Measurements from ENCODE around the gene USP50. TPM values are rescaled to one million over a fixed set of nuclear protein-coding genes. Genes with fewer than 3 reads are reported as not detected.

USP50 gene
- total and polyA plus RNA-seq, 2 donors (not counting 3 experiments of a cell fraction or from before 2014, with no cell fraction given) = not detected

DNA sequence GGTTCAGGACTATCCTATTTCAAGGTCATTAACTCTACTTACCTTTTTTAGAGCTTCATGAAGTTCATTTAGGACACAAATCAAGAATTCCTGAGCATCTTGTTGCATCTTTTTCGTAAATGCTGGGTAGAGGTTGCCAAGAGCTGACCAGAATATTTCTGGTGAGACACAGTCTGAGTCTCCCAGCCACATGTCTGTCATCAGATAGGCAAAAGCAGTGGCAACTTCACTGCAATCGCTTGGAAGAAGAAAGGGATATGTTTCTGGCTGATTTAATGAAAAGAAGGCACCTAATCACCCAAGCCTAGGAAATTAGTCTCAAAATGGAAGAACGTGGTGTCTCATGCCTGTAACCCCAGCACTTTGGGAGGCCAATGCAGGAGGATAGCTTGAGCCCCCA, 2.9 kb downstream of the USP50 start:
- Histone ChIP-seq H3K4me3 (replicated peaks in 1 of 3; ENCODE audit: insufficient read depth in 1 of 3, low read depth in 1 of 3, low read length in 3 of 3) (no peak overlapping the region), H3K36me3 (ENCODE audit: control insufficient read depth in 2 of 2, extremely low read depth in 1 of 2, insufficient read depth in 2 of 2, low read length in 2 of 2) (no peaks in the 10 kb centered on the region), H3K4me2 (ENCODE audit: insufficient read depth, low read length) (no peak overlapping the region), H3K27ac (ENCODE audit: insufficient read depth, low read depth, low read length) (no peak overlapping the region), H3K4me1 (ENCODE audit: control insufficient read depth, extremely low read depth, insufficient read depth, low read length) (no peaks in the 10 kb centered on the region), H3K79me2 (ENCODE audit: control insufficient read depth, insufficient read depth, low read length) (no peaks in the 10 kb centered on the region), H3K9me3 (replicated peaks; ENCODE audit: control insufficient read depth, insufficient read depth, low read length) (no peaks in the 10 kb centered on the region), H3K9me1 (replicated peaks; ENCODE audit: control insufficient read depth, extremely low read depth, insufficient read depth, low read length) (no peaks in the 10 kb centered on the region), H3K9ac (replicated peaks; ENCODE audit: extremely low read depth, insufficient read depth, low read length) (no peak overlapping the region), H3K27me3 (ENCODE audit: control insufficient read depth in 2 of 2, insufficient read depth in 2 of 2, low read length in 2 of 2) (peaks cover 0 to 3% of the 10 kb centered on the region in 2 experiments), H2AFZ (ENCODE audit: low read depth, low read length) (no peak overlapping the region), H4K20me1 (replicated peaks; ENCODE audit: control insufficient read depth, extremely low read depth, insufficient read depth, low read length) (no peaks in the 10 kb centered on the region)
- intact Hi-C loops (cut with micrococcal nuclease) = no loop called here
- TF ChIP-seq, protein P1, sequence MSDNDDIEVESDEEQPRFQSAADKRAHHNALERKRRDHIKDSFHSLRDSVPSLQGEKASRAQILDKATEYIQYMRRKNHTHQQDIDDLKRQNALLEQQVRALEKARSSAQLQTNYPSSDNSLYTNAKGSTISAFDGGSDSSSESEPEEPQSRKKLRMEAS (IDR thresholded peaks at IDR 0.05; ENCODE audit: insufficient read depth, insufficient read length) = no peak
- no peak for TF ChIP-seq EZH2 (IDR thresholded peaks at IDR 0.05; ENCODE audit: borderline replicate concordance, low read depth, low read length, severe bottlenecking)
- no peak for TF ChIP-seq FOS (IDR thresholded peaks at IDR 0.05; ENCODE audit: borderline replicate concordance, insufficient read depth, low read length)
- TF ChIP-seq, protein P2, sequence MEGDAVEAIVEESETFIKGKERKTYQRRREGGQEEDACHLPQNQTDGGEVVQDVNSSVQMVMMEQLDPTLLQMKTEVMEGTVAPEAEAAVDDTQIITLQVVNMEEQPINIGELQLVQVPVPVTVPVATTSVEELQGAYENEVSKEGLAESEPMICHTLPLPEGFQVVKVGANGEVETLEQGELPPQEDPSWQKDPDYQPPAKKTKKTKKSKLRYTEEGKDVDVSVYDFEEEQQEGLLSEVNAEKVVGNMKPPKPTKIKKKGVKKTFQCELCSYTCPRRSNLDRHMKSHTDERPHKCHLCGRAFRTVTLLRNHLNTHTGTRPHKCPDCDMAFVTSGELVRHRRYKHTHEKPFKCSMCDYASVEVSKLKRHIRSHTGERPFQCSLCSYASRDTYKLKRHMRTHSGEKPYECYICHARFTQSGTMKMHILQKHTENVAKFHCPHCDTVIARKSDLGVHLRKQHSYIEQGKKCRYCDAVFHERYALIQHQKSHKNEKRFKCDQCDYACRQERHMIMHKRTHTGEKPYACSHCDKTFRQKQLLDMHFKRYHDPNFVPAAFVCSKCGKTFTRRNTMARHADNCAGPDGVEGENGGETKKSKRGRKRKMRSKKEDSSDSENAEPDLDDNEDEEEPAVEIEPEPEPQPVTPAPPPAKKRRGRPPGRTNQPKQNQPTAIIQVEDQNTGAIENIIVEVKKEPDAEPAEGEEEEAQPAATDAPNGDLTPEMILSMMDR (IDR thresholded peaks at IDR 0.05; ENCODE audit: extremely low read depth in 1 of 2, insufficient read depth in 1 of 2, low read depth in 1 of 2, low read length in 2 of 2) = no peak
- TF ChIP-seq POLR2A (IDR thresholded peaks at IDR 0.05; ENCODE audit: low read depth, low read length) = no peak
- no peak for TF ChIP-seq JUN (IDR thresholded peaks at IDR 0.05; ENCODE audit: borderline replicate concordance, insufficient read depth, insufficient read length, low read depth)
- TF ChIP-seq POLR2AphosphoS5 (IDR thresholded peaks at IDR 0.05; ENCODE audit: insufficient read depth, low read depth, low read length) = no peak
- no peak for TF ChIP-seq MYC (IDR thresholded peaks at IDR 0.05; ENCODE audit: low read depth, low read length)
- no peak for TF ChIP-seq GATA2 (IDR thresholded peaks at IDR 0.05; ENCODE audit: insufficient read depth, insufficient read length, low read depth, low read length)
- POLR2A ChIA-PET = no interaction called here
- CTCF ChIA-PET = interaction anchor here (1.0 to 2.1 kb wide), 2 partner anchors 10 to 15 kb away, joined by 3 to 4 read pairs; no protein-coding TSS in a partner anchor
- DNase-seq (ENCODE audit: low read depth, low spot score) (no peak), FAIRE-seq (no peak)
- BruUV-seq (replicated peaks) = no TSS peak
- dilution Hi-C loops (cut with MboI; ENCODE audit: extremely low pct_ligation_motif_present, low sequenced_read_pairs) = no loop called here
